Heart left ventricle (tissue), 16 donors: ENCODE measurements around the gene RSRC2. TPM values are rescaled to one million over a fixed set of nuclear protein-coding genes. Genes with fewer than 3 reads are reported as not detected.
A peak's percentile ranks its signal among the peaks of the same experiment; 100 is the strongest.

Source experiments
- ATAC-seq, 4 donors: fragments of 200-7000 bp; cut with Tn5 transposase; one replicate each; pipeline ENCODE4 v1.9.1; 2020 to 2022; ENCODE audit warnings: moderate library complexity in 4 of 4, mild to moderate bottlenecking in 3 of 4, moderate number of reproducible peaks in 1 of 4
- DNase-seq, 5 donors: peaks; one replicate each; pipeline ENCODE4 v3.0.0-alpha.2; 2020
- H3K27ac ChIP-seq, 12 donors: fragments of 200-600 bp; sonication (generic) in 4 of 12; one replicate each; pipeline versions ENCODE4 v1.5.0 to v1.8.0; 2016 to 2022; ENCODE audit warnings: mild to moderate bottlenecking in 2 of 12
- H3K27me3 ChIP-seq, 9 donors: fragments of 200-600 bp; sonication (generic) in 2 of 9; one replicate each; pipeline versions ENCODE4 v1.5.1 to v1.8.0; 2016 to 2022; ENCODE audit warnings: mild to moderate bottlenecking in 3 of 9
- H3K36me3 ChIP-seq, 9 donors: fragments of 200-600 bp; sonication (generic) in 2 of 9; one replicate each; pipeline versions ENCODE4 v1.5.0 to v1.8.0; 2018 to 2022; ENCODE audit warnings: mild to moderate bottlenecking in 2 of 9
- H3K4me1 ChIP-seq, 12 donors: fragments of 200-600 bp; sonication (generic) in 4 of 12; one replicate each; pipeline versions ENCODE4 v1.5.0 to v1.8.0; 2016 to 2022; ENCODE audit warnings: mild to moderate bottlenecking in 3 of 12
- H3K4me3 ChIP-seq, 12 donors: fragments of 200-600 bp; sonication (generic) in 4 of 12; one replicate each; pipeline versions ENCODE4 v1.5.0 to v1.8.0; 2017 to 2022; ENCODE audit warnings: mild to moderate bottlenecking in 9 of 12, moderate library complexity in 4 of 12
- H3K9me3 ChIP-seq, 12 donors: fragments of 200-600 bp; sonication (generic) in 4 of 12; one replicate each; pipeline versions ENCODE4 v1.5.0 to v1.8.0; 2016 to 2022; ENCODE audit warnings: mild to moderate bottlenecking in 1 of 12
- CTCF ChIP-seq, 12 donors: fragments of 200-600 bp; sonication (generic) in 4 of 12; IDR thresholded peaks; one replicate each; pipeline versions ENCODE4 v1.5.0 to v1.8.0; 2018 to 2022; ENCODE audit warnings: antibody characterized with exemption in 12 of 12, mild to moderate bottlenecking in 5 of 12
- POLR2A ChIP-seq, 2 donors: fragments of 450-650 bp; IDR thresholded peaks; one replicate each; pipeline ENCODE4 v1.6.1; 2017; ENCODE audit warnings: antibody characterized with exemption in 2 of 2, mild to moderate bottlenecking in 2 of 2, moderate library complexity in 2 of 2
- WGBS, 4 donors: extraction: QIAGEN DNeasy Blood & Tissue Kit in 2 of 4; methylation state at CpG; one replicate each; pipeline versions ENCODE4 v1.1.5 to v1.1.7; 2013 to 2018; 5-methylcytosine and 5-hydroxymethylcytosine counted together
- intact Hi-C, 10 donors: fragments of 100-400 bp; cut with DNase I; formaldehyde crosslinking; loops; one replicate each; pipeline versions ENCODE4 v1.11.1 to v1.14.2; 2022
- polyA plus RNA-seq, 2 donors: library from polyadenylated mRNA; stranded (reverse); fragments of 200-250 nt; gene quantifications; one replicate each; pipeline ENCODE4 v1.2.3, GENCODE V29; 2013
- total RNA-seq, 9 donors: library from RNA; depleted of rRNA in 2 of 9; stranded (reverse); fragments of >200 nt in 2 of 9; fragmentation: NEBNext Ultra II Directional in 3 of 9; extraction: Animal tissue kit (Norgen Biotek cat#: 25700) in 3 of 9; gene quantifications; one replicate each; pipeline versions ENCODE4 v1.1.0 to v1.2.4, GENCODE V29; 2016 to 2023
- donor health status: ischemic (EF 13 %, LVEDD 7.1; RV severe dilation, severe dysfunction).
- donor health status: healthy with polysubstance abuse.
- donor health status: DM: no; HTN: yes; CAD: no.
- donor health status: DM: no; HTN: no; CAD: no.
- donor health status: ischemic (EF 25% LVEDD 6.9; RV normal size, moderate dysfunction).
- donor health status: ischemic (EF 25% LVEDD 5.7; RV mildly dilated, moderate dysfunction).
- donor health status: healthy.
- donor health status: DM: yes; HTN: yes; CAD: no.
- donor health status: ischemic (EF 35%, LVEDD 5.7; RV mildly dilated, moderate dysfunction).
- donor health status: nonischemic (EF 11% LVEDD 7.7; RV severe dilation, severe dysfunction).
- donor health status: DM: yes; HTN: yes; CAD: no.
- donor health status: PGD.
- donor health status: ischemic (EF 29% LVEDD 5.4; RV normal size, mild dysfunction).
- donor health status: nonischemic (EF 23%, LVEDD 6.1; RV moderate dilation, normal function).

RSRC2 gene
- total and polyA plus RNA-seq, 11 donors = 31.1 to 46.5 (median 35.3) TPM

- ATAC-seq (no peak), DNase-seq (no peak)
- TF ChIP-seq POLR2A (IDR thresholded peaks at IDR 0.05) (no peak), CTCF (IDR thresholded peaks at IDR 0.05) (no peak)
- WGBS, 4 donors = 93 to 97% (median 94%) methylated on average over 5 of the region's 5 CpGs
- peaks cover 0 to 100% (median 99%) of the 10 kb centered on the region in 9 donors for H3K36me3 ChIP-seq
- no peak overlapping the region for H3K4me3 ChIP-seq
- no peak overlapping the region for H3K27ac ChIP-seq
- H3K27me3 ChIP-seq = no peaks in the 10 kb centered on the region
- no peaks in the 10 kb centered on the region for H3K9me3 ChIP-seq
- H3K4me1 ChIP-seq = no peaks in the 10 kb centered on the region
- intact Hi-C loops = loop anchor here in 1 of 10 donors (2.0 kb wide), 1 partner anchor 21 kb away; no protein-coding TSS in a partner anchor
Observed at GRCh38 chr12:122483969-122484368, 42.8 kb downstream of the RSRC2 start.

DNA sequence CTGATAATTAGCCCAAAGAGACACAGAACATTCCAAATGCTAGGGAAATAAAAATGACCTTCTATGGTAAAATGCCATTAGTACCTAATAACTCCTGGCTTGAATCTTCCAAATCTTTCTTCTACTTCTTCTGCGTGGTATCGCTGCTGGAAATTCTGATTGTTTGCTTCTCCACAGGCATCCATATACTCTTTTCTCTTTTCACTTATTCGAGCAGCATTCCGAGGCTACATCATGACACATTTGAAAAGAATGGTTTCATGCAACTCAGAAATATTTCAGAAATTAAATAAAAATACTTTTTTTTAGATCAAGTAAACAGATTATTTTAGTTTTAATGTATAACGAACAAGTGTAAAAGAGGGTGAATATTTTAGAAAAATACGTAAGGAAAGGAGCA is 44.9 kb downstream of the RSRC2 start:
- Histone ChIP-seq H3K27me3 (no peaks in the 10 kb centered on the region), H3K9me3 (no peaks in the 10 kb centered on the region), H3K27ac (no peak overlapping the region), H3K36me3 (peaks cover 0 to 100% (median 99%) of the 10 kb centered on the region in 9 donors), H3K4me3 (no peak overlapping the region), H3K4me1 (no peaks in the 10 kb centered on the region)
- WGBS, 4 donors = 94 to 97% (median 96%) methylated on average over 6 of the region's 6 CpGs
- no peak for TF ChIP-seq POLR2A (IDR thresholded peaks at IDR 0.05)
- DNase-seq (no peak), ATAC-seq (no peak)
- intact Hi-C loops = no loop called here

DNA sequence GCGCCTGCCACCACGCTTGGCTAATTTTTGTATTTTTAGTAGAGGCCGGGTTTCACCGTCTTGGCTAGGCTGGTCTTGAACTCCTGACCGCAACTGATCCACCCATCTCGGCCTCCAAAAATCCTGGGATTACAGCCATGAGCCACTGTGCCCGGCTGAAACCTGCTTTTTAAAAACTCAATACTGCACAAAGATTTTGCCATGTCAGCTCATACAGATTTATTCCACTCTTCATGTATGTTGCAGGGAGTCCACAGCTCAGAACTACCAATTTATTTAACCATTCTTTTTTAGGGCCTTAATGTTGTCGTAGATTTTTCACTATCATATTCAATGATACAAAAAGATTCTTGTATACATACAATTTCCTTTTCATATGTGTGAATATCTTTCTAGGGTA is 46.0 kb downstream of the RSRC2 start:
- DNase-seq = peak in 1 of 5 donors; percentile 7

GRCh38 chr12:122474324-122474716 is 52.4 kb downstream of the RSRC2 start:
- no peak for TF ChIP-seq CTCF (IDR thresholded peaks at IDR 0.05)
- TF ChIP-seq POLR2A (IDR thresholded peaks at IDR 0.05) = no peak
- Histone ChIP-seq H3K27me3 (no peaks in the 10 kb centered on the region), H3K27ac (peak overlapping the region in 2 of 12 donors; percentile 13 to 37), H3K36me3 (peaks cover 0 to 74% (median 71%) of the 10 kb centered on the region in 9 donors), H3K4me1 (peaks cover 0 to 9% (median 5%) of the 10 kb centered on the region in 12 donors), H3K9me3 (no peaks in the 10 kb centered on the region), H3K4me3 (no peak overlapping the region)
- intact Hi-C loops = loop anchor here in 4 of 10 donors (5.0 to 10.0 kb wide), 4 partner anchors 47 to 140 kb away; no protein-coding TSS in a partner anchor
- ATAC-seq (no peak), DNase-seq (no peak)
- WGBS, 4 donors = 90 to 92% (median 90%) methylated on average over 2 of the region's 2 CpGs

More for the DNA sequence above, 46.0 kb downstream of the RSRC2 start:
- H3K36me3 ChIP-seq = peaks cover 0 to 100% (median 99%) of the 10 kb centered on the region in 9 donors
- H3K27ac ChIP-seq = no peak overlapping the region
- H3K4me1 ChIP-seq = no peaks in the 10 kb centered on the region
- no peaks in the 10 kb centered on the region for H3K9me3 ChIP-seq
- no peak for ATAC-seq
- 95 to 99% (median 96%) methylated on average over 8 of the region's 8 CpGs for WGBS, 4 donors
- TF ChIP-seq CTCF (IDR thresholded peaks at IDR 0.05) (no peak), POLR2A (IDR thresholded peaks at IDR 0.05) (no peak)
- no peaks in the 10 kb centered on the region for H3K27me3 ChIP-seq
- no peak overlapping the region for H3K4me3 ChIP-seq
- intact Hi-C loops = no loop called here
